GM23248 (cell line): ENCODE results near the gene DCUN1D3.

Experiments
- EZH2 ChIP-seq: fragments of 200-600 bp; sonication (generic); IDR thresholded peaks from 2 replicates; pipeline ENCODE4 v1.6.1; 2018; ENCODE audit warnings: antibody characterized with exemption, mild to moderate bottlenecking; ENCODE audit not compliant: insufficient read depth, poor library complexity, severe bottlenecking
- EZH2phosphoT487 ChIP-seq: fragments of 200-600 bp; sonication (generic); IDR thresholded peaks from 2 replicates; pipeline ENCODE4 v1.6.1; 2018; ENCODE audit warnings: antibody characterized with exemption, moderate library complexity, mild to moderate bottlenecking, low read depth; ENCODE audit not compliant: insufficient read depth

- no peak for TF ChIP-seq EZH2
- no peak for TF ChIP-seq EZH2phosphoT487
Measured at GRCh38 chr16:20859229-20859628, 40.9 kb downstream of the DCUN1D3 start.
